ENCODE results near the gene LRFN4.

Gene LRFN4

DNA sequence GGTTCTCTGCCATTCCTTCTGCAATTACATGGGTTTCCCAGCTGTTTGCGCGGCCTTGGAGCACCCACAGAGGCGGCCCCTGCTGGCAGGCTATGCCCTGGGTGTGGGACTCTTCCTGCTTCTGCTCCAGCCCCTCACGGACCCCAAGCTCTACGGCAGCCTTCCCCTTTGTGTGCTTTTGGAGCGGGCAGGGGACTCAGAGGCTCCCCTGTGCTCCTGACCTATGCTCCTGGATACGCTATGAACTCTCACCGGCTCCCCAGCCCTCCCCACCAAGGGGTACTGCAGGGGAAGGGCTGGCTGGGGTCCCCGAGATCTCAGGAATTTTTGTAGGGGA, 11.0 kb upstream of the LRFN4 start:
- no peak for DNase-seq

- DNase-seq = no peak
Observed at GRCh38 chr11:66846671-66847091, 10.2 kb upstream of the LRFN4 start.

GRCh38 chr11:66847461-66848232, 9.2 kb upstream of the LRFN4 start:
- no peak for DNase-seq

DNA sequence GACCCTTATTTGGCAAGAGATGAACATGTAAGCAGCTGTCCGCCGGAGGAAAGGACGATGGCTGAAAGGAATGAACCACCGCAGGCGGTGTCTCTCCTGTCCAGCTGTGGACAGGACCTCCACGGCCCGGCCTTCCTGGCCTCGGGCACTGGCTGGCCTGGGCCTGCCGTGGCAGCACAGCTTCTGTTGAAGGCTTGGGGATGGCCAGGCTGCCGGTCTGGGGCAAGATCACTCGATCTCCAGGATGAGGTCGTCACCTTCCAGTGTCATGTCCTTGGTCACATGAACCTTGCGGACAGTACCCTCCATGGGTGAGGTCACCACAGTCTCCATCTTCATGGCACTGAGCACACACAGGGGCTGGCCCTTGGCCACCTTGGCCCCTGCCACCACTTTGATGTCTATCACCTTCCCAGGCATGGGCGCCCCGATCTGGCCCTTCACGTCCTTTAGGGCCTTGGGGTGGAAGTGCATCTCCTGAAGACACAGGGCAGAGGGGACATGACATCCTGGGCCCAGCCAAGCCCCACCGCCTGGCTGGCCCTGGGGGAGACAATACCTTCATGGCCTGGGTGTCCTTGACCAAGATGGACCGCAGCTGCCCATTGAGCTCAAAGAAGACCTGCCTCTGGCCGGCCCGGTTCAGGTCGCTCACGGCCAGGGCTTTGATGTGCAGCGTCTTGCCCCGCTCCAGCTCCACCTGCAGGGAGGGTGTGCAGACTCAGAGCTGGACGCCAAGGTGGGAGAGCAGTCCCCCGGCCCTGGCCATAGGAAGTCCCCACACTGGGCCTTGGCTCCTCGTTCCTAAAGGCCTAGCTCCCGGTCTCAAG, 8.0 kb upstream of the LRFN4 start:
- DNase-seq = no peak

DNA sequence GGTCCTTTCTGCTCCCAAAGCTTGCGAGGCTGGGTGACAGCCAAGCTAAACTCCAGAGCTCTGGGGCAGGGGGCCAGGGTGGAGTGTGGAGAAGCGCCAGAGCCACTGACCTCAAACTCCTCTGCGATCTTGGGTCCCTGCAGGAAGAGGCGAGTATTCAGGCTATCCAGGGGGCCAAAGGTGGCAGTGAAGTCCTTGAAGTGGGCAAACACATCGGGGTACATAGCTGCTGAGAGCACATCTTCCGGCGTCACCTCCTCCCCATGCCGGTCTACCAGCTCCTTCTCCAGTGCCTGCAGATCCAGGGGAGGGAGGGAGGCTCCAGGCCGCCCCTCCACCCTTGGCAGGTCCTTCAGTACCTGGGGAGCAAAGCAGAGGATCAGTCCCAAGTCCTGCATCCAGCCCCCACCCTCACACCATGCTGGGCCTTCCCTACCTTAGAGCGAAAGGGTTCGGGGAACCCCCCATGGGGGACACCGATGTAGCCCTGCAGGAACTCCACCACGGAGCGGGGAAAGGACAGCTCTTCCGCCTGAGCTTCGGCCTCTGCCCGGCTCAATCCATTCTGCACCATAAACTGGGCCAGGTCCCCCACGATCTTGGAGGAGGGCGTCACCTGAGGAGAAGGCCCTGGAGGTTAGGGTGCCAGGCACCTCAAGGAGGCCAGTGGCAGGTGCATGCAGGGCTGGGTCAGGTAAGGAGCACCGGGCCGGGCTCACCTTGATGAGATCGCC, 7.2 kb upstream of the LRFN4 start:
- DNase-seq = no peak

GRCh38 chr11:66850235-66850587, 6.7 kb upstream of the LRFN4 start:
- DNase-seq = no peak

GRCh38 chr11:66850588-66851238, 6.2 kb upstream of the LRFN4 start:
- no peak for DNase-seq

GRCh38 chr11:66851239-66851596, 5.6 kb upstream of the LRFN4 start:
- no peak for DNase-seq

DNA sequence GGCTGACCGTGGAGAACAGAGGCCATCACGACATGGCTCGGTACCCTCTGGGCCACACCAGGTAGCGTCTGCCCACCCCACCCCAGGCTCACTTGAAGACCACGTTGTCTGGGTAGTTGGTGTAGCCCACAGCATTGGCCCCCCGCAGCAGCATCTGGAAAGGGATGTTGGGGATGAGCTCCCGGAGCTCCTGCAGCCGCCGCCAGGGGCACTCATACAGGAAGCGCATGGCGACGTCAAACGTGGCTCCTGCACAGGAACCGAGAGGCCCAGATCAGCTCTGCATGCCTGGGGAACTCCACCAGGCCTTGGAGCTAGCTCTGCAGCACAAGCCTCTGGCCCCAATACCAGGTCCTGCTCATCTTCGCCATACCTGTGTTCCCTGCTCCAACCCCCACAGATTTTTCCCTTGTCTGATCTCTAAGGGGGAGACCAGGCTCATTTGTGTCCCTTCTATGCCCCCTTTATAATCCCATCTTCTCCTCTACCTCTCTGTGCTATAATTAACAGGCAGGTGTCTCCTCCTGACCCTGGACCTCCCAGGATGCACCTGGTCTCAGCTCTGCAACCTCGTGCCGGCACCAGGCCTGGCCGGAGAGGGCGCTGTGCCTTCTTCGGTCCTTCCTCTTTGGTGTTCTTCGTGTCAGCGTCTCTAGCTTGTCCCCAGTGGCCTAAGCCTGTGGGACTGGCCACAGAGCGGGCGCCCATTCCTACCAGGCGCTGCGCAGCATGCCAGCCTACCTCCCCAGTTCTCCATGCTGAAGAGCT, 5.0 kb upstream of the LRFN4 start:
- peak; percentile 25 for DNase-seq

DNA sequence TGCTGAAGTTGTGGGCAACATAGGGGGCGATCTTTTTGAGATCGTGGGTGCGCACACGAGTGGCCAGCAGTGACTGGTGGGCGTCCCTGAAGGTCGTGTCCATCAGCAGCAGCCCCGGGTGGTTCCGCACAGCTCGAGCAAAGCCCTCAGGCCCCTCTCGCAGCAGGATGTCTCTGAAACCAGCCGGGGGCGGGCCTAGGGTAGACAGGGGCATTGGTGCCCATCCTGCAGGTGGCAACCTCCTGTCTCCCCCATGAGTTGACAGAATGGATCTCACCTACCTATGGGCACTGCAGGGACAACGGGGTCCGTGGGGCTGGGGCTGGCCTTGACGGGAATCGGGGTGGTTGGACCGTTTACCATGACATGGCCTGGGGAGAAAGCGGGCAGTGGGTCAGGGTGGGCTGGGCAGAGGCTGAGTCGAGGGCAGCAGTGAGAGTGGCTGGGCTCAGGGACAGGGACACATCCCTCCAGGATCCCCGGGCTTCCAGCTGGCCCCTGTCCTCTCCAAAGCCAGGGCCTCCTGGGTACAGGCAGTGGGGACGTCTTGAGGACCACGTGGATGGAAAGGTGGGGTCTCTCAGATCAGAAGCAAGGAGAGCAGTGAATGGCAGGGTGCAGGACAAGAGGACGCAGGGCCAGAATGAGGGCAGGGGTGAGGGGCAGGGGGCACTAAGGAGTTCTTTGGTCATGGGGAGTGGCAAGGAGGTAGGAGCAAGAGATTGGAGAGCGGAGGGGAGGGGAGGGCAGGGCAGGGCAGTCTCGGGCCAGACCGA, 4.2 kb upstream of the LRFN4 start:
- DNase-seq = no peak

GRCh38 chr11:66853242-66854229, 3.3 kb upstream of the LRFN4 start:
- no peak for DNase-seq

DNA sequence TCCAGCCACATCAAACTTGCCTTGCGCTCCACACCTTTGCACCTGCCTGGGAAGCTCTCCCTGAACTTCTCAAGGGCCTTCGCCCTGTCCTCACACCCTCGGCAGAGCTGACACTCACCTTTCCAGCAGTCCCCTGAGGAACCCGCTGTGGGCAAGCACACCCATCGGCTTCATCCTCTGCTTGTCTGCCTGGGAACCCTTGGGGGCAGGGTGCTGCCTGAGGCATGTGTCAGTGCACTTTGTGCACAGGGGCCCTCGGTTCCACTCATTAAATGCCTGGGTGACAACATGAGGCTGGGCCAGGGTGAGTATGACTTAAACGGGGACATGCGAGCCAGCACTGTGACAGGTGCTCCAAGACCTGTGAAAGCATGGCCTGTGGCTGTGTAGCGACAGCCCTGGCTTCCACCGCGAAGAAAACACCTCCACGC, 2.6 kb upstream of the LRFN4 start:
- no peak for DNase-seq

- no peak for DNase-seq
Observed at GRCh38 chr11:66854729-66855211, 2.1 kb upstream of the LRFN4 start.

- peak; percentile 85 for DNase-seq
Observed at GRCh38 chr11:66855574-66856495, 1.0 kb upstream of the LRFN4 start.

DNA sequence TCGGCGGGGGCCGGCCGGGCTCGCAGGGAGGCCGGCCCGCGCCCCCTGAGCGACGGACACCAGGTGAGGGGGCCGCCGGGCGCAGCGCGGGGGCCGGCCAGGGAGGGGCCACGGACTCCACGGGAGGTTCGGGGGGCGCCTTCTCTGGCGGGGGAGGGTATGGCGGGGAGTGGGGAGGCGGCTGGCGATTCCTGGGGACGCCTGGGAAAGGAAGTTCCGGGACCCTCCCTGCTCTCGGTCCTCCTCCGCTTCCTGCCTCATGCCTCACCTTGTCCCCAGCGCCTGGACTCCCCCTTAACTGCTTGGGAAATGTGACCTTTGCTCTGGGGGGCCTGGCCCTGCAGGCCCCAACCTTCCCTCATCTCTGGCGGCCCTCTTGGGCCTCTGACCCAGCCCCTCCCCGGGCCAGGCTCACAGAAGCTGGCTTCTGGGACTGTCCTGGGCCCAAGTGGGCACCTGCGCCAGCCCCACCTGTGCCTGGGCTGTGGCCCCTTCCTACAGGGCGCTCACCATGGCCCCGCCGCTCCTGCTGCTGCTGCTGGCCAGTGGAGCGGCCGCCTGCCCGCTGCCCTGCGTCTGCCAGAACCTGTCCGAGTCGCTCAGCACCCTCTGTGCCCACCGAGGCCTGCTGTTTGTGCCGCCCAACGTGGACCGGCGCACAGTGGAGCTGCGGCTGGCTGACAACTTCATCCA, 516 bp downstream of the LRFN4 start:
- DNase-seq = no peak

DNA sequence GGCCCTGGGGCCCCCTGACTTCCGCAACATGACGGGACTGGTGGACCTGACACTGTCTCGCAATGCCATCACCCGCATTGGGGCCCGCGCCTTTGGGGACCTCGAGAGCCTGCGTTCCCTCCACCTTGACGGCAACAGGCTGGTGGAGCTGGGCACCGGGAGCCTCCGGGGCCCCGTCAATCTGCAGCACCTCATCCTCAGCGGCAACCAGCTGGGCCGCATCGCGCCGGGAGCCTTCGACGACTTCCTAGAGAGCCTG, 992 bp downstream of the LRFN4 start:
- DNase-seq = no peak

DNA sequence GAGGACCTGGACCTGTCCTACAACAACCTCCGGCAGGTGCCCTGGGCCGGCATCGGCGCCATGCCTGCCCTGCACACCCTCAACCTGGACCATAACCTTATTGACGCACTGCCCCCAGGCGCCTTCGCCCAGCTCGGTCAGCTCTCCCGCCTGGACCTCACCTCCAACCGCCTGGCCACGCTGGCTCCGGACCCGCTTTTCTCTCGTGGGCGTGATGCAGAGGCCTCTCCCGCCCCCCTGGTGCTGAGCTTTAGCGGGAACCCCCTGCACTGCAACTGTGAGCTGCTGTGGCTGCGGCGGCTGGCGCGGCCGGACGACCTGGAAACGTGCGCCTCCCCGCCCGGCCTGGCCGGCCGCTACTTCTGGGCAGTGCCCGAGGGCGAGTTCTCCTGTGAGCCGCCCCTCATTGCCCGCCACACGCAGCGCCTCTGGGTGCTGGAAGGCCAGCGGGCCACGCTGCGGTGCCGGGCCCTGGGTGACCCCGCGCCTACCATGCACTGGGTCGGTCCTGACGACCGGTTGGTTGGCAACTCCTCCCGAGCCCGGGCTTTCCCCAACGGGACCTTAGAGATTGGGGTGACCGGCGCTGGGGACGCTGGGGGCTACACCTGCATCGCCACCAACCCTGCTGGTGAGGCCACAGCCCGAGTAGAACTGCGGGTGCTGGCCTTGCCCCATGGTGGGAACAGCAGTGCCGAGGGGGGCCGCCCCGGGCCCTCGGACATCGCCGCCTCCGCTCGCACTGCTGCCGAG, 1.5 kb downstream of the LRFN4 start:
- DNase-seq = no peak
